ENCODE results near the gene RAE1. TPM values are rescaled to one million over a fixed set of nuclear protein-coding genes. Genes with fewer than 3 reads are reported as not detected.
A peak's percentile ranks its signal among the peaks of the same experiment; 100 is the strongest.

RAE1 gene
- total RNA-seq, 2 donors from 2014 or later = 43.6 to 86.0 TPM

- DNase-seq (ENCODE audit: low spot score) (no peak), ATAC-seq (no peak)
- no peaks in the 10 kb centered on the region for H3K36me3 Mint-ChIP-seq
- H3K27ac Mint-ChIP-seq = peak overlapping the region; percentile 89 to 96
- peak overlapping the region; percentile 95 for H3K4me3 Mint-ChIP-seq
- no peaks in the 10 kb centered on the region for H3K27me3 Mint-ChIP-seq
- H3K4me1 Mint-ChIP-seq (ENCODE audit: low read depth in 2 of 2) = peaks cover 53 to 67% of the 10 kb centered on the region in 2 donors
- H3K9me3 Mint-ChIP-seq = no peaks in the 10 kb centered on the region
These were observed 48.0 kb downstream of the RAE1 start for GRCh38 chr20:57398901-57399535.

- Mint-ChIP-seq H3K4me3 (peak overlapping the region; percentile 95), H3K27ac (peak overlapping the region; percentile 89 to 96), H3K4me1 (ENCODE audit: low read depth in 2 of 2) (peaks cover 46 to 61% of the 10 kb centered on the region in 2 donors), H3K9me3 (no peaks in the 10 kb centered on the region), H3K36me3 (no peaks in the 10 kb centered on the region), H3K27me3 (no peaks in the 10 kb centered on the region)
- ATAC-seq = peak; percentile 60 to 83
- DNase-seq (ENCODE audit: low spot score) = peak; percentile 81
These were observed 48.6 kb downstream of the RAE1 start for GRCh38 chr20:57399587-57400155.

- DNase-seq (ENCODE audit: low spot score) (no peak), ATAC-seq (no peak)
- Mint-ChIP-seq H3K27me3 (no peaks in the 10 kb centered on the region), H3K36me3 (no peaks in the 10 kb centered on the region), H3K9me3 (no peaks in the 10 kb centered on the region), H3K4me1 (ENCODE audit: low read depth in 2 of 2) (peaks cover 49 to 59% of the 10 kb centered on the region in 2 donors), H3K4me3 (peak overlapping the region; percentile 95), H3K27ac (no peak overlapping the region)
These were observed 49.2 kb downstream of the RAE1 start for GRCh38 chr20:57400231-57400701.

- Mint-ChIP-seq H3K4me3 (peak overlapping the region; percentile 62), H3K36me3 (no peaks in the 10 kb centered on the region), H3K27me3 (no peaks in the 10 kb centered on the region), H3K27ac (peak overlapping the region in 1 of 2 donors; percentile 51), H3K4me1 (ENCODE audit: low read depth in 2 of 2) (peaks cover 48 to 56% of the 10 kb centered on the region in 2 donors), H3K9me3 (no peaks in the 10 kb centered on the region)
- no peak for DNase-seq (ENCODE audit: low spot score)
- ATAC-seq = no peak
These were observed 49.9 kb downstream of the RAE1 start for GRCh38 chr20:57400821-57401564.

GRCh38 chr20:57401565-57401918 is 50.5 kb downstream of the RAE1 start:
- Mint-ChIP-seq H3K27ac (peak overlapping the region in 1 of 2 donors; percentile 51), H3K4me1 (ENCODE audit: low read depth in 2 of 2) (peaks cover 45 to 51% of the 10 kb centered on the region in 2 donors), H3K9me3 (no peaks in the 10 kb centered on the region), H3K36me3 (no peaks in the 10 kb centered on the region), H3K27me3 (no peaks in the 10 kb centered on the region), H3K4me3 (peak overlapping the region; percentile 62)
- ATAC-seq = no peak
- no peak for DNase-seq (ENCODE audit: low spot score)

- no peak overlapping the region for H3K27ac Mint-ChIP-seq
- peaks cover 42 to 47% of the 10 kb centered on the region in 2 donors for H3K4me1 Mint-ChIP-seq (ENCODE audit: low read depth in 2 of 2)
- DNase-seq (ENCODE audit: low spot score) (no peak), ATAC-seq (no peak)
- H3K27me3 Mint-ChIP-seq = no peaks in the 10 kb centered on the region
- H3K36me3 Mint-ChIP-seq = no peaks in the 10 kb centered on the region
- H3K4me3 Mint-ChIP-seq = no peak overlapping the region
- no peaks in the 10 kb centered on the region for H3K9me3 Mint-ChIP-seq
These were observed 51.4 kb downstream of the RAE1 start for GRCh38 chr20:57402206-57403125.

- H3K36me3 Mint-ChIP-seq = no peaks in the 10 kb centered on the region
- no peak overlapping the region for H3K4me3 Mint-ChIP-seq
- H3K4me1 Mint-ChIP-seq (ENCODE audit: low read depth in 2 of 2) = peaks cover 42% of the 10 kb centered on the region in 2 donors
These were observed 52.2 kb downstream of the RAE1 start for GRCh38 chr20:57403216-57403615.

GRCh38 chr20:57404006-57404405 is 53.0 kb downstream of the RAE1 start:
- no peaks in the 10 kb centered on the region for H3K36me3 Mint-ChIP-seq
- ATAC-seq = no peak

More at GRCh38 chr20:57403216-57403615, 52.2 kb downstream of the RAE1 start:
- Mint-ChIP-seq H3K27ac (no peak overlapping the region), H3K9me3 (no peaks in the 10 kb centered on the region), H3K27me3 (no peaks in the 10 kb centered on the region)
- ATAC-seq = no peak
- DNase-seq (ENCODE audit: low spot score) = no peak

GRCh38 chr20:57404419-57405072 is 53.5 kb downstream of the RAE1 start:
- ATAC-seq (no peak), DNase-seq (ENCODE audit: low spot score) (no peak)
- Mint-ChIP-seq H3K36me3 (no peaks in the 10 kb centered on the region), H3K4me3 (no peak overlapping the region), H3K9me3 (no peaks in the 10 kb centered on the region), H3K27ac (no peak overlapping the region), H3K27me3 (no peaks in the 10 kb centered on the region), H3K4me1 (ENCODE audit: low read depth in 2 of 2) (peaks cover 28 to 32% of the 10 kb centered on the region in 2 donors)

More at GRCh38 chr20:57404006-57404405, 53.0 kb downstream of the RAE1 start:
- H3K9me3 Mint-ChIP-seq = no peaks in the 10 kb centered on the region
- no peaks in the 10 kb centered on the region for H3K27me3 Mint-ChIP-seq
- H3K4me3 Mint-ChIP-seq = no peak overlapping the region
- DNase-seq (ENCODE audit: low spot score) = no peak
- peaks cover 34 to 36% of the 10 kb centered on the region in 2 donors for H3K4me1 Mint-ChIP-seq (ENCODE audit: low read depth in 2 of 2)
- H3K27ac Mint-ChIP-seq = no peak overlapping the region

- no peak for ATAC-seq
- Mint-ChIP-seq H3K27ac (no peak overlapping the region), H3K36me3 (no peaks in the 10 kb centered on the region)
These were observed 54.4 kb downstream of the RAE1 start for GRCh38 chr20:57405236-57406016.

GRCh38 chr20:57407541-57407956 is 56.5 kb downstream of the RAE1 start:
- Mint-ChIP-seq H3K36me3 (no peaks in the 10 kb centered on the region), H3K27me3 (no peaks in the 10 kb centered on the region), H3K4me1 (ENCODE audit: low read depth in 2 of 2) (peaks cover 23 to 32% of the 10 kb centered on the region in 2 donors), H3K27ac (no peak overlapping the region), H3K4me3 (no peak overlapping the region), H3K9me3 (no peaks in the 10 kb centered on the region)
- no peak for DNase-seq (ENCODE audit: low spot score)
- ATAC-seq = peak in 1 of 2 donors; percentile 12

More at GRCh38 chr20:57405236-57406016, 54.4 kb downstream of the RAE1 start:
- H3K4me1 Mint-ChIP-seq (ENCODE audit: low read depth in 2 of 2) = peaks cover 24 to 32% of the 10 kb centered on the region in 2 donors
- DNase-seq (ENCODE audit: low spot score) = no peak
- H3K9me3 Mint-ChIP-seq = no peaks in the 10 kb centered on the region
- H3K4me3 Mint-ChIP-seq = no peak overlapping the region
- no peaks in the 10 kb centered on the region for H3K27me3 Mint-ChIP-seq

- Mint-ChIP-seq H3K27me3 (no peaks in the 10 kb centered on the region), H3K4me3 (no peak overlapping the region), H3K36me3 (no peaks in the 10 kb centered on the region), H3K4me1 (ENCODE audit: low read depth in 2 of 2) (peaks cover 25 to 30% of the 10 kb centered on the region in 2 donors), H3K27ac (no peak overlapping the region), H3K9me3 (no peaks in the 10 kb centered on the region)
- DNase-seq (ENCODE audit: low spot score) (no peak), ATAC-seq (no peak)
These were observed 57.1 kb downstream of the RAE1 start for GRCh38 chr20:57408131-57408530.

Data from natural killer cell treated with Interleukin-12 subunit alpha and Interleukin-12 subunit beta and Interleukin-15 and Interleukin-18, amount 100 ng/mL, for 72 hours (primary cell).